ENCODE results near the gene DIP2B.

GRCh38 chr12:50618864-50619609 lies 114.3 kb downstream of the DIP2B start:
- TF ChIP-seq CTCF (IDR thresholded peaks at IDR 0.05): no peak
- TF ChIP-seq POLR2A (IDR thresholded peaks at IDR 0.05): no peak

Data from adrenal gland (tissue), 5 donors.